ENCODE measurements around the gene PRSS50.

GRCh38 chr3:46717447-46718231 is at the start of gene PRSS50:
- TF ChIP-seq CTCF (IDR thresholded peaks at IDR 0.05), result peak; percentile 94
- TF ChIP-seq, protein P1, sequence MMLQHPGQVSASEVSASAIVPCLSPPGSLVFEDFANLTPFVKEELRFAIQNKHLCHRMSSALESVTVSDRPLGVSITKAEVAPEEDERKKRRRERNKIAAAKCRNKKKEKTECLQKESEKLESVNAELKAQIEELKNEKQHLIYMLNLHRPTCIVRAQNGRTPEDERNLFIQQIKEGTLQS (CRISPR knock-in tag; conservative IDR thresholded peaks at IDR 0.05), result no peak
- TF ChIP-seq MAX (CRISPR knock-in tag; IDR thresholded peaks at IDR 0.05), result no peak
- no peak for TF ChIP-seq FOXJ3 (CRISPR knock-in tag; IDR thresholded peaks at IDR 0.05; ENCODE audit: borderline replicate concordance)
